Activated T-cell treated with anti-CD3 and anti-CD28 coated beads, Interleukin-2, amount 50 U/mL, for 48 hours (primary cell): ENCODE data around the gene ARMC7.
A peak's percentile ranks its signal among the peaks of the same experiment; 100 is the strongest.
"Not testable (repeated sequence)": the region's sequence is repeated elsewhere in the genome, so short reads cannot be mapped to it uniquely, and the experiment has no call there.

Experiments used
- DNase-seq, 2 experiments: peaks; one replicate each; pipeline ENCODE4 v3.0.0-alpha.2; 2020

Gene ARMC7

DNA sequence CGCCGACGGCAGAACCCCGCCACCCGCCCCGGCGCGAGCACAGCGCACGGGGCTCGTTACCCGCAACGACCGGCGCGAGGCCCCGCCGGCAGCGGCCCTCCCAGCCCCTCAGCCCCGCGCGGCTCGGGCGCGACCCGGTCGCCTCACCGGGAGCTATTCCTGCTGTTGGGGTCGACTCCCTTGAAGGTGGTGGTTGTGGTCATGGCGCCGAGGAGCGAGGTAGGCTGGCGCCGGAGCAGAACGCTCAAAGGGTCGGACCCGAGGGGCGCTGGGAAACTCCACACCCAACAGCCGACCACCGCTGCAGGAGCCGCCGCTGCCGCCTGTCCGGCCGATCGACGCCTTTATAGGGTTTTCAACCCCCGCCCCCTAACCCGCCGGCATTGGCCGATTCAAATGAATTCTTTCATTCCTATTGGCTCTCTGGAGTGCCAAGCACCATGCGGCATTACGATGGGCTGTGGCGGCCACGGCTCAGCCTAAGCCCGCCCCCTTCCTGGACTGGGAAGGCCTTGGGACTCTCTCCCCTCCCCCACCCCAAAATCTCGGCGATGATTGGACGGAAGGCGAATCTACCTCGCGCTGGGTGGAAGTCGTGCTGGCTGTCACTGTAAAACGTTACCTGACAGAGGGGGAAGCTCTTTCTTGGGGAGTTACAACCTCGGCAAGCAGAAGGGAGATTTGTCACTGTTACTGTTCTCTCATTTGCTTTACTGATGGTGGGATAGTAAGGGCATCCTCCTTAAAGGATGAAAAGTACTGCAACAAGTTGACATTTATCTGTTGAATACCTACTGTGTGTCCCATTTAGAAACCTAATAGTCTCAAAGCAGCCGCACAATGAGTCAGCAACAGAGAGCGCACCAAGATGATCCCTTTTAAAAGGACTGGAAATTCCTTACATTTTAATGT lies 44.7 kb downstream of the ARMC7 start, which contains the start of gene JPT1:
Gene JPT1, minus strand, starts transcription at position 318 of the 912 bp plus-strand sequence. Its CDS starts 115 bp downstream, at position 203.
- DNase-seq: peak; percentile 98

DNA sequence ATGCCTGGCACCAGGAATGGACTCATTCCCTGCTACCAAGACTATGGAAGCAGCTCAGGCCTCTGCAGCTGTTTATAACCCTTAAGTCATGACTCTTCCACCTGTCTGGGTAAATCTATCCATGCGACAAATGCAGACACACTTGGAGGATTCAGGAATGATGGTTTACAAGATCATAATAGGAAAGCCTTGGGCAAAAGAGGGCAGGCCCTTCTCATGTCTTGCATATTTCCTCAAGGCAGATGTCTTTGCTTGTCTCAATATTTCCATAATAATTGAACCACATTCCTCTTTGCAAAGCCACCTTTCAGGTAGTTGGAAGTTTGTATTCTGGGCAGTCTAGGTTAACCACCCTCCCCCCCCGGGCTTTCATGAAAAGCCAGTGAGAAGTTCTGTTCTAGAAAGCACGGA lies 45.4 kb downstream of the ARMC7 start:
- DNase-seq: no peak

DNA sequence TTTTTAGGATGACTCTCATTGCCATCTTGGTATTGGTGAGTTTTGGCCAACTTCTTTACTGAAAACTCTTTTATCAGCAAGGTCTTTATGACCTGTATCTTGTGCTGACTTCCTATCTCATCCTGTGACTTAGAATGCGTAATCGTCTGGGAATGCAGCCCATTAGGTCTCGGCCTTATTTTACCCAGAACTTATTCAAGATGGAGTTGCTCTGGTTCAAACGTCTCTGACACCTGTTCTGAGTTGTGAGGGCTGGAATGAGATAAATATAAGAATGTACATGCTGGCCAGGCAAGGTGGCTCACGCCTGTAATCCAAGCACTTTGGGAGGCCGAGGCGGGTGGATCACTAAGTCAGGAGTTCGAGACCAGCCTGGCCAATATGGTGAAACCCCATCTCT lies 48.7 kb downstream of the ARMC7 start:
- not testable (repeated sequence) for DNase-seq

DNA sequence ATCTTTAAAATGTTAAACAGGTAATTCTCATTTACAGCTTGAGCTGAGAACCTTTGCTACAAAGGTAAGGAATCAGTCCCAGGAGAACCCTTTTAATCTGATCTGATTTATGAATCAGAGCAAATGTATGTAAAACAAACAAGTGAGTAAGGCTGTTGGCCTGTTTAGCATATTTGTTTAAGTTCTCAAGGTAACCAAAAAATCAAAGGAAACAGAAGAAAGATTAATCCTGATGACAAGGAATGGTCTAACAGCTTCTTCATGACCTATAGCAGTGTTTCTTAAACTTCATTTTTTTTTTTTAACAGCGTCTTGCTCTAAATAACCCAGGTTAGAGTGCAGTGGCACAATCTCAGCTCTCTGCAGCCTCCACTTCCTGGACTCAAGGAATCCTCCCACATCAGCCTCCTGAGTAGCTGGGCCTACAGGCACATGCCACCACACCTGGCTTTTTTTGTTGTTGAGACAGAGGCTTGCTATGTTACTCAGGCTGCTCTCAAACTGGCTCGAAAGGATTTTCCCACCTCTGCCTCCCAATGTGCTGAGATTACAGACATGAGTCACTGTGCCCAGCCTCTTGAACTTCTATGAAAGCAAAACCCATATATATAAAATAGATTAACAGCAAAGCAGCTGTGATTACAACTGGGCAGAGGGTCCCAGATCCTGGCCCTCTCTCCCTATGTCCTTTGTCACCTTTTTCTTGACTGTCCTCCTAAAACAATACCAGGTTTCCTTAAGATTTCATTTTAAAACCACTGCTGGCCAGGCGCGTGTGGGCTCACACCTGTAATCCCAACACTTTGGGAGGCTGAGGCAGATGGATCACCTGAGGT lies 49.6 kb downstream of the ARMC7 start:
- no peak for DNase-seq

DNA sequence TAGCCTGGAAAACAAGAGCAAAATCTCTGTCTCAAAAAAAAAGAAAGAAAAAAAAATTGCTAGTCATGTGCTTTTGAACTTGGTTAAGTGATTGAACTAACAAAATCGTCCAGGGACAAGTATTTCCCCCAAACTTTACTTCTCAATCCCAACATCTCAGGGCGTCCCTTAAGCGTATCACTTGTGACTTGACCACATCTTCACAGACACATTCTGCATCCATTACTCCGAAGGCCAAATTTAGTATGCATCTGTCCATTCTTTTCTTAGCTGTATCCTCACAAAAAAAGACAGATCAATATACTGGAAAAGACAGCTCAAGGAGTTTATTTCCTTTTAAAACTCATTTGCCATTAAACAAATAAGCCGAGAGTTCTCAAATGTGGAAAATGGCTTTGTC lies 50.4 kb downstream of the ARMC7 start:
- DNase-seq: no peak

DNA sequence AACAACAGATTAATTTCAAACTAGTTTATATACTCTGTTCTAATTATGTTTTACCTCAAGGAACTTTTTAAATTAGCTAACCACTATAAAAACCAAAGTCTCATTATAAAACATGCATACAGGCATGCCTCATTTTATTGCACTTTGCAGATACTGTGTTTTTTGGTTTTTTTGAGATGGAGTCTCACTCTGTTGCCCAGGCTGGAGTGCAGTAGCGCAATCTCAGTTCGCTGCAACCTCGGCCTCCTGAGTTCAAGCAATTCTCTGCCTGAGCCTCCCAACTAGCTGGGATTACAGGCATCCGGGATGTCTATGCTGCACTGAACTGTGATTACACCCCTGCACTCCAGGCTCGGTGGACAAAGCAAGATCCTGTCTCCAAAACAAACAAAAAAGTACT lies 53.3 kb downstream of the ARMC7 start:
- DNase-seq: no peak

DNA sequence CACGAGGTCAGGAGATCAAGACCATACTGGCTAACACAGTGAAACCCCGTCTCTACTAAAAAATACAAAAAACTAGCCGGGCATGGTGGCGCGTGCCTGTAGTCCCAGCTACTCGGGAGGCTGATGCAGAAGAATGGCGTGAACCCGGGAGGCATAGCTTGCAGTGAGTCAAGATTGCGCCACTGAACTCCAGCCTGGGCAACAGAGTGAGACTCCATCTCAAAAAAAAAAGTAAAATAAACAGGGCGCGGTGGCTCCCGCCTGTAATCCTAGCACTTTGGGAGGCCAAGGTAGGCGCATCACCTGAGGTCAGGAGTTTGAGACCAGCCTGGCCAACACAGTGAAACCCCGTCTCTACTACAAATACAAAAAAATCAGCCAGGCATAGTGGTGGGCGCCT lies 54.8 kb downstream of the ARMC7 start:
- DNase-seq: not testable (repeated sequence)

DNA sequence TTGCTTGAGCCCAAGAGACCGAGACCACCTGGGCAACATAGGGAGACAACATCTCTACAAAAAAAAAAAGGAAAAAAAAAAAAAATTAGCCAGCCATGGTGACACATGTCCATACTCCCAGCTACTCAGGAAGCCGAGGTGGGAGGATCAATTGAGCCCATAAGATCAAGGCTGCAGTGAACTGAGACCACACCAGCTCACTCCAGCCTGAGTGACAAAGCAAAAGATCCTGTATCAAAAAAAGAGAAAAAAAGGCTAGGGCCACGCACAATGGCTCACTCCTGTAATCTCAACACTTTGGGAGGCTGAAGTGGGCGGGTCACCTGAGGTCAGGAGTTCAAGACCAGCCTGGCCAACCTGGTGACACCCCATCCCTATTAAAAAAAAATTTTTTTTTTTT lies 59.2 kb downstream of the ARMC7 start:
- no peak for DNase-seq

DNA sequence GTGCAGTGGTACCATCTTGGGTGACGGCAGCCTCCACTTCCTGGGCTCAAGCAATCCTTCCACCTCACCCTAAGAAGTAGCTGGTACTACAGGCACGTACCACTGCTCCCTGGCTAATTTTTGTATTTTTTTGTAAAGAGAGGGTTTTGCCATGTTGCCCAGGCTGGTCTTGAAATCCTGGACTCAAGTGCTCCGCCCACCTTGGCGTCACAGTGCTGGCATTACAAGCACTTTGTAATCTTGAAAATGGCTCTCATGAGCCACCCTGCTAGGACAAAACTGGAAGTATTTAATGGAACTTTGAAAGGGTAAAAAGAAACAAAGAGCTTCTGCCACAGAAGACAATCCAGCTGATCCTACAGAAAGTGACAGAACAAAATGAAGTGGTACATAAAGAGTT lies 63.8 kb downstream of the ARMC7 start:
- DNase-seq: no peak

DNA sequence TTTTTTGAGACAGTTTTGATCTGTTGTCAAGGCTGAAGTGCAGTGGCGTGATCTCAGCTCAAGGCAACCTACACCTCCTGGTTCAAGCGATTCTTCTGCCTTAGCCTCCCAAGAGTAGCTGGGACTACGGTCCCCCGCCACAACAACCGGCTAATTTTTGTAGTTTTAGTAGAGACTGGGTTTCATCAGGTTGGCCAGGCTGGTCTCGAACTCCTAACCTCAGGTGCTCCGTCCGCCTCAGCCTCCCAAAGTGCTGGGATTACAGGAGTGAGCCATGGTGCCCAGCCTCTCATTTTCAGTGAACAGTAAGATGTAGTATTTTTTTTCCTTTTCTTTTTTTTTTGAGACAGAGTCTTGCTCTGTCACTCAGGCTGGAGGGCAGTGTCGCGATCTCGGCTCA lies 65.2 kb downstream of the ARMC7 start:
- no peak for DNase-seq

DNA sequence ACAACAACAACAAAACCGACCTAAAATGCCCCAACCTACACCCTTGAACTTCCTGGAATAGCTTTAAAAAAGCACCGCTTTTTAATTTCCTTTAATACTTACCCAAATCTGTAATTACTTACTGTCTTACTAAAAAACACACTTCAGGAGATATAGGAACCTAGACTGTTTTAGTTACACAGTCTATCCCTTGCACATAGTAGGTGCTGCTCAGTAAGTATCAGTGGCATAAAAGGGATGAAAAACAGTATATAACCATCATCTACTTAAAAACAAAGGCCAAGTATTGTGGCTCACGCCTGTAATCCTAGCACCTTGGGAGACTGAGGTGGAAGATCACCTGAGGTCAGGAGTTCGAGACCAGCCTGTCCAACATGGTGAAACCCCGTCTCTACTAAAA lies 66.9 kb downstream of the ARMC7 start:
- DNase-seq: no peak

DNA sequence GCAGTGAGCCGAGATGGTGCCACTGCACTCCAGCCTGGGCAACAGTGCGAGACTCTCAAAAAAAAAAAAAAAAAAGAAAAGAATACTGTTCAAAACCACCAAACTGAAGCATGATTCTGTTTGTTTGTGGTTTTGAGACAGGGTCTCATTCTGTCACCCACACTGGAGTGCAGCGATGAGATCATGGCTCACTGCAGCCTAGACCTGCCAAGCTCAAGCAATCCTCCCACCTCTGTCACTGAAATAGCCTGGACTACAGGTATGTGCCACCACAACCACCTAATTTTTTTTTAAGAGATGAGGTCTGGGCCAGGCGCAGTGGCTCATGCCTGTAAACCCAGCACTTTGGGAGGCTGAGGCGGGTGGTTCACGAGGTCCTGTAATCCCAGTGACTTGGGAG lies 68.7 kb downstream of the ARMC7 start:
- no peak for DNase-seq
